HG03354 (cell line): ENCODE measurements around the gene ARRDC1.

Experiments
- ATAC-seq: cut with Tn5 transposase; IDR thresholded peaks from one replicate; pipeline ENCODE4 v1.9.1; 2021; ENCODE audit warnings: mild to moderate bottlenecking; ENCODE audit not compliant: unreplicated experiment, poor library complexity, severe bottlenecking

Gene ARRDC1

DNA sequence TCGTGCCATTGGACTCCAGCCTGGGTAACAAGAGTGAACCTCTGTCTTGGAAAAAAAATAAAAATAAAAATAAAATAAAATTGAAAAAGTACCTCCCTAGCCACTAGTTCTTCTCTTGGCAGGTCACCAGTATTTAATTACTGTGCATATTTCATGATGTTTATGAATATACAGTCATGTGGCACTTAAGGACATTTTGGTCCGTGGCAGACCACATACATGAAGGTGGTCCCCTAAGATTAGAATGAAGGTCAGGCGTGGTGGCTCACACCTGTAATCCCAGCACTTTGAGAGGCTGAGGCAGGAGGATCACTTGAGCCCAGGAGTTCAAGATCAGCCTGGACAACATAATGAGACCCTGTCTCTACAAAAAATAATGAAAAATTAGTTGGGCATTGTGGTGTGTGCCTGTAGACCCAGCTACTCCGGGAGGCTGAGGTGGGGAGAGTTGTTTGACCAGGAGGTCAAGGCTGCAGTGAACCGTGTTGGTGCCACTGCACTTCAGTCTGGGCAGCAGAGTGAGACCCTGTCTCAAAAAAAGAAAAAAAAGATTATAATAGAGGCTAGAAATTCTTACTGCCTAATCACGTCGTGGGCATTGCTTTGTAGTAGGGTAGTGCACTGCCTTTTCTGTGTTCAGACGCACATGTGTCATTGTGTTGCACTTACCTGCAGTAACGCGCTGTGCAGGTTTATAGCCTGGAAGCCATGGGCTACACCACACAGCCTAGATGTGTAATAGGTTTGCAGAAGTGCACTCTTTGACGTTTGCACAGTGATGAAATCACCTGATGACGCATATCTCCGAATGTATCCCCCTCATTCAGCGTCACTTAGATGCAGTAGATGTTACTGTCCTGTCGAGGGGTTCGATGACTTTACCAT, 26.1 kb downstream of the ARRDC1 start:
- no peak for ATAC-seq

DNA sequence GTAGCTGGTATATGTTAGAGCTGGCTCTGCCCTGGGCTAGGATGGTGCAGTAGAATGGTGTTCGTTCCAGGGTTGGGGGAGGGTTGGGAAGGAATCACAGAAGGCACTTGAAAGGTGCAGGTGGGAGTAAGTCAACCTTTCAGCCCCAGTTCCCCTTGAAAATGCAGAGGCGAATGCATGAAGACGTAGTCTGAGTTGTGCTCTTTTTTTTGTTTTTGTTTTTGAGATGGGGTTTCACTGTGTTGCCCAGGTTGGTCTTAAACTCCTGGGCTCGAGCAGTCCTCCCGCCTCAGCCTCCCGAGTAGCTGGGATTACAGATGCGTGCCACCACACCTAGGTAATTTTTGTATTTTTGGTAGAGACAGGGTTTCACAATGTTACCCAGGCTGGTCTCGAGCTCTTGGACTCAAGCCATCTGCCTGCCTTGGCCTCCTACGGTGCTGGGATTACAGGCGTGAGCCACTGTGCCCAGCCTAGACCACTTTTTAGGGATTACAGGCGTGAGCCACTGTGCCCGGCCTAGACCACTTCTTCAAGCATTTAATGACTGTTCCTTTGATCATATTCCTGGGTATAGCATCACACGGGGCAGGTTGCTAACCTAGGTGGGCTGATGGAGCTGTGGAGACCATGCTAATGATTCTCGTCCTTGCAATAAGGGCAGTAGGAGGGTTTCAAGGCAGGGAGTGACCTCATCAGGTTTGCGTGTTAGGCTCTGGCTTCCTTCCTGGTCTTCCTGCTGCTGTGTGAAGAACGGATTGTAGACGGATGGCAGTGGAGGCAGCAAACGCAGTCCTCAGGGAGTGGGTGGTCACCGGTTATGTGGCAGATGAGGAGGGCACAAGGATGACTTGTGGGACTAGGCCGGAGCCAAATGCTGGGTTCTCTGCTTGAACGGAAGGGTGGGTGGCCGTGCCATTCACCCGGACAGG, 27.0 kb downstream of the ARRDC1 start:
- no peak for ATAC-seq

DNA sequence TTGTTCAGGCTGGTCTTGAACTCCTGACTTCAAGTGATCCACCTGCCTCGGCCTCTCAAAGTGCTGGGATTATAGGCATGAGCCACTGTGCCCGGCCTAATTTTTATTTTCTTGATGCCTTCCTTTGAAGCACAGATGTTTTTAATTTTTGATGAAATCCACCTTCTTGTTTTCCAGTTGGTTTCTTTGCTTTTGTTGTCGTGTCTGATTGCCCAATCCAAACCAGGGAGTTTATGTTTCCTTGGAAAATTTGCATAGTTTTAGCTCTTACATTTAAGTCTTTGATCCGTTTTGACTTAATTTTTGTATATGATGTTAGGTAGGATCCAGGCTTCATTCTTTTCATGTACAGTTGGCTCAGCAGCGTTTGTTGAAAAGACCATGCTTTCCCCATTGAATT, 28.5 kb downstream of the ARRDC1 start:
- ATAC-seq: no peak

DNA sequence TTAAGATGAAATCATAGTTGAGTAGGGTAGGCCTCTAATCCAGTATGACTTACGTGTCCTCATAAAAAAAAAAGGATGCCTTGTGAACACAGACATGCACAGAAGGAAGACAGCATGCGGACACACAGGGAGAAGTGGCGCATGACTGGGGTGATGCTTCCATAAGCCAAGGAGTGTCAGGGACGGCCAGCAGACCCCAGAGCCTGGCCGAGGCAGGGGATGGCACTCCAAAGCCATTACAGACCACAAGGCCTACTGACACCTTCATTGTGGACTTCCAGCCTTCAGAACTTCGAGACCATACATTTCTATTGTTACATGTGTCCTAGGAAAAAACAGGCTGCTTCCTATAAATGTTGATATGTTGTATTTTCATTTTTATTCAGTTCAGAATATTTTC, 33.2 kb downstream of the ARRDC1 start:
- no peak for ATAC-seq

DNA sequence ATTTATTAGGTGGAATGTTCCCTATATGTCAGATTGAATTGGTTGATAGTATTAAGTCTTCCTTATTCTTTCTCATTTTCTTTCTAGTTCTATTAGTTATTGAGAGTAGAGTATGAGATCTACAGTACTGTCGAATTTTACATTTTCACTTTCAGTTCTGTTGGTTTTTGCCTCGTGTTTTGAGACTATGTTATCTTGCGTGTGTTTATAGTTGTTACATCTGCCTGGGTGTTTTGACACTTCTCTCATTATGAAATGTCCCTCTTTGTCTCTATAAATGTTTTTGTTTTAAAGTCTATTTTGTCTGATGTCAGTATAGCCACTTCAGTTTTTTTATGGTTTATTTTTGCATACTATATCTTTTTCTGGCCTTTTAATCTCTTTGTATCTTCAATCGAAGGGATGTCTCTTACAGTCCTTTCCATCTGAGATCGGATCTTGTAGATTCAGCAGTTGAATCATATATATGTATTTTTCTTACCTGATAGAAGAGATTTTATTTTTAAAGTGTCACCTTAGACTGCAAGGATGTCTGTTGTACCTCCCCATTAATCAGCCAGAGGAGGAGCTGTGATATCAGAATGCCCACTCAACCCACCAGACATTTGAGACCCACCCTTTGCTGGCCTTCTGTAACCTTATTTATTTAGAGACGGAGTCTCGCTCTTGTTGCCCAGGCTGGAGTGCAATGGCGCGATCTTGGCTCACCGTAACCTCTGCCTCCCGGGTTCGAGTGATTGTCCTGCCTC, 34.0 kb downstream of the ARRDC1 start:
- no peak for ATAC-seq

DNA sequence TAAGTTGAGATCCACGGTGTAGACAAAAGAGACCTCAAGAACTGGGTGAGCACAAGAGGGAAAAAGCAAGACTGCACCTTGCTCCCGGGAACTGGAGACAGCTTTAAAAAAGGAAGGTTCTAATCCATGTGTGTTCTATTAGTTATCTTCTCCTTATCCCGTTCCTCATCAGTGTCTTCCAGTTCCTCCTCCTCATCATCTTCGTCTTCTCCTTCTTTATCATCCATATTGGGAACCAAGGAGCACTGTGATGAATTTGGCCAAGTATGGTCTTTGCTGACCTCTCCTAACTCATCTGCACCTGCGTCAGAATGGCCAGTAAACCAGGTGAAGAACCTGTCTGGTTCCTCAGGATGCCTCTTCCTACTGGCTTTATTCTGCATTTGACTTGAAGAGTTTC, 35.4 kb downstream of the ARRDC1 start:
- ATAC-seq: no peak

DNA sequence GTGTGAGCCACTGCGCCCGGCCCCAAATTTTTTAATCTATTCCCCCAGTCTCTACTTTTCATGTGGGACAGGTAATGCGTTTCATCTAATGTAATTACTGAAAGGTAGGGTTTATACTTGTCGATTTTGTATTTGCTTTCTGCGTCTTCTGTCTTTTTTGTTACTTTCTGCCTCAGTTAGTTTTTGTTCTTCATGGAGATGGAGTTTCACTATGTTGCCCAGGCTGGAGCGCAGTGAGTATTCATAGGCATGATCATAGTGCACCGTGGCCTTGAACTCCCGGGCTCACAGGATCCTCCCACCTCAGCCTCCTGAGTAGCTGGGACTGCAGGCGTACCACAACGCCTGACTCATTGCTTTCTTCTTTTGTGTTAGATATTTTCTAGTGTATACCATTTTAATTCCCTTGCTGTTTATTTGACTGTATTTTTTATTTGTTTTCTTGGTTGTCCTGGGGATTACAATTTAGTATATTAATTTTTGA, 36.7 kb downstream of the ARRDC1 start:
- no peak for ATAC-seq

DNA sequence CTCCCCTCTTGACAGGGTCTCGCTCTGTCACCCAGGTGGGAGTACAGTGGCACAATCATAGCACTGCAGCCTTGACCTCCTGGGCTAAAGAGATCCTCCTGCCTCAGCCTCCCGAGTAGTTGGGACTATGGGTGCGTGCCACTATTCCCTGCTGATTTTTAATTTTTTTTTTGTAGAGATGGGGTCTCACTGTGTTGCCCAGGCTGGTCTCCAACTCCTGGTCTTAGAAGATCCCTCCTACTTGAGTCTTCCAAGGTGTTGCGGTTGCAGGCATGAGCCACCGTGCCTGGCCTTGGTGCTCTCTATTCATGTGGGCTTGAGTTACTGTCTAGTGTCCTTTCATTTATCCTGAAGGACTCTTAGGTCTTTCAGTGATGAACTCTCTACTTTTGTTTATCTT, 37.4 kb downstream of the ARRDC1 start:
- no peak for ATAC-seq

DNA sequence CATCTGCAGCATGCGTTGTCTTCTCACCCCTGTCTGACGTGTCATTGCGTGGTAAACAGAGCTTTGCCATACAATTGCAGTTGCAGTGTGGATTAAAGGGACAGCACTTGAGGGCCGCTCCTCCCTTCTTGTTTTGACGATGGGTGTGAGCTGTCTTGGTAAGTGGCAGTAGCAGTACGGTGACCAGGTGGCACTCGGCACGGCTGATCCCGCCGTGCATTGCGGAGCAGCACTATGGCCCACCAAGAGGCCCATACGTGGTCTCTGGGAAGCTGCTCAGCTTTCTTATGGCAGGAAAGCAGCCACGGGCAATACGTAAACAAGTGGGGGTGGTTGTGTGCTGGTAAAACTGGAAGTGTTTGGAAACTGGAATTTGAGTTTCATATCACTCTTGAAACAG, 38.4 kb downstream of the ARRDC1 start:
- no peak for ATAC-seq

DNA sequence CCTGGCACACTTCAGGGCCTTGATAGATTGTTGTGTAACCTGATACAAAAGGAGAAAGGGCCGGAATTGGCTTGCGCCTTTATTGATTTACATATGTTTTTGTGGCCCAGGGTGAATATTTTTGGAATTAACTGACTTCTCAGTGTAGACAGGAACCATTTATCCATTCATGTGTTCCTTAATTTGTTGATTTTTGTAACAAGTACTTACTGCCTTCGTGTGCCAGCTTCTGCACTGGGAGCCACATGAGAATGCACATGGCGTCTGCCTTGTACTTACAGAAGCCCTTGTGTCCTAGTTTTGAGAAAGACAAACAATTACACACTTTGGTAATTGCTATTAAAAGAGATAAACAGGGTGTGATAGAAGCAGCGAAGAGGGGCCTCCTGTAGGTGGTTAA, 39.7 kb downstream of the ARRDC1 start:
- no peak for ATAC-seq

DNA sequence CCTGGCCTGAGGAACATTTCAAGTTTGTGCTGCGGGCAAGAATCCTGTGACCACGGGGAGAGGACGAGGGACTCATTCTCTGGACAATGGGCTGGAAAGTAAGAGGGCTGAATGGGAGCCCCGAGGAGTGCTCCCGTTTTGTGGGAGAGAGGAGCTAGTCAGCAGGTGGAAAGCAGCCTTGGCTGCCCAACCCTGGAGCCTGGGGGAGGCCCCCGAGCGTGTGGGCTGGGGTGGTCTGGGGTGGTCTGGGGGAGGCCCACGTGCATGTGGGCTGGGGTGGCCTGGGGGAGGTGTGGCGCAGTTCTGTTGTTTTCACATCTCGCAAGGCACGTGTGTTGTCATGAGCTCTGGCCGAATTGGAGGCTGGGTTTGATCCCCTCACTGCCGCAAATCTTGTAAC, 40.9 kb downstream of the ARRDC1 start:
- no peak for ATAC-seq

DNA sequence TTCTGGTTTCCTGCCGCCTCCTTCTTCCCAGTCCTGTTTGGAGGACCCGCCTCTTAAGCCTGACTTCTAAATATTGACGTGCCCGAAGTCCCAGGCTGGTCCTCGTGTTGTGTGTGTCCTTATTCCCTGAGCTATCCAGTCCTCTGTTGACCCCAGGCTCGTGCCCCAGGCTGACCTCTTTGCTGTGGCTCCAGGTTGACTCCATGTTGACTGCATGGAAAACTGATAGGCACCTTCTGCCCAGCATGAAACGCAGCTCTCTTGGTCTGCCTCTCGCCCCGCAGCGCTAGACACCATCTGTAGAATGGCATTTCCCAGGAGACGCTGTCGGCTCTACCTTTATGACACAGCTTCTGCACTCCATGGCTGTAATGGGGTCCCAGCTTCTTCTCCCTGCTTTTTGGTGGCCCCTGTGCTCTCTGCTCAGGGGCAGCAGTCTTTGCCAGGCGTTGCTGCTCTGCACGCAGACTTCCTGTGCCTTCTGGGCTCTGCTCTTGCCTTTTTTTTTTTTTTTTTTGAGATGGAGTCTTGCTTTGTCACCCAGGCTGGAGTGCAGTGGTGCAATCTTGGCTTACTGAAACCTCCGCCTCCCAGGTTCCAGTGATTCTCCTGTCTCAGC, 41.7 kb downstream of the ARRDC1 start:
- ATAC-seq: no peak

DNA sequence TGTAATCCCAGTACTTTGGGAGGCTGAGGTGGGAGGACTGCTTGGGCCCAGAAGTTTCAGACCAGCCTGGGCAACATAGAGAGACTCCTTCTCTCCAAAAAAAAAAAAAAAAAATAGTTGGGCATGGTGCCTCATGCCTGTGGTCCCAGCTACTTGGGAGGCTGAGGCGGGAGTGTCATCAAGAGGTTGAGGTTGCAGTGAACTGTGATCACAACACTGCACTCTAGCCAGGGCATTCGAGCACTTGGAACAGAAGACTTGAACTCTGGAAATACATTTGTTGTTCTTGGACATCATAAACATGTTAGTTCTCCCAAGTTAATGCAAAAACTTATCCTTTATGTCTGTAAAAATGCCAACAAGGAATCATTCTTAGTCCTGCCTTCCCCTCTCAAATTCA, 42.9 kb downstream of the ARRDC1 start:
- ATAC-seq: no peak

DNA sequence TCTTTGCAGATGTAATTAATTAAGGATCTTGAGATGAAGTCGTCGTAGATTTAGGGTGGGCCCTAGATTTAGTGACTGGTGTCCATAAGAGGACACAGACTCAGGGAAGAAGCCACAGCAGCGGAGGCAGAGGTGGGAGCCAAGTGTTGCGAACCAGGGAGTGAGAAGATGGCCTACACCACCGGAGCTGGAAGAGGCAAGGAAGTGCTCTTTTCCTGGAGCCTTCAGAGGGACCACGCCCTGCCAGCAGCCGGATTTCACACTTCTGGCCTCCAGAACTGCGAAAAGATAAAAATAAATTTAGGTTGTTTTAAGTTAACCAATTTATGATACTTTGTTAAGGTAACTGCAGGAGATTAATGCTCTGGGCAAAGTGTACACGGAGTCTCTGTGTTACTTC, 44.1 kb downstream of the ARRDC1 start:
- no peak for ATAC-seq

DNA sequence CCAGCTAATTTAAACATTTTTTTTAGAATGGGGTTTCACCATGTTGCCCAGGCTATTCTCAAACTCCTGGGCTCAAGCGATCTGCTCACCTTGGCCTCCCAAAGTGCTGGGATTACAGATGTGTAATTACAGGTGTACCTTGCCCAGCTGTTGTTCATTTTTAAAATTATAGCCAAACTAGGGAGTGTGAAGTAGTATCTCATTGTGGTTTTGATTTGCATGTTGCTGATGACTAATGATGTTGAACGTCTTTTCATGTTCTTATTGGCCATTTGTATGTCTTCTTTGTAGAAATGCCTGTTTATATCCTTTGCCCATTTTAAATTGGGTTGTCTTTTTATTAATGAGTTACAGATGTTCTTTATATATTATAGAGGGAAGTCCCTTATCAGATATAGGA, 44.8 kb downstream of the ARRDC1 start:
- no peak for ATAC-seq

DNA sequence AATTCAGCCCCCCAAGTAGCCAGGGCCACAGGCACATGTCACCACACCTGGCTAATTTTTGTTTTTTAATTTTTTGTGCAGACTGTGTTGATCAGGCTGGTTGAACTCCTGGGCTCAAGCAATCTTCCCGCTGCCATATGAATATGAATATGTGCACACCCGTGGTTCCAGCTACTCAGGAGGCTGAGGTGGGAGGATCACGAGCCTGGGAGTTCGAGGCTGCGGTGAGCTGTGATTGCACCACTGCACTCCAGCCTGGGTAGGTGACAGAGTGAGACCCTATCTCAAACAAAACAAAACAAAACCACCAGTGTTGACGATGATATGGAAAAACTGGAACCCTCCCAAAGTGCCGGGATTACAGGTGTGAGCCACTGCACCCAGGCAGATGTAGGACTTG, 45.3 kb downstream of the ARRDC1 start:
- ATAC-seq: no peak

DNA sequence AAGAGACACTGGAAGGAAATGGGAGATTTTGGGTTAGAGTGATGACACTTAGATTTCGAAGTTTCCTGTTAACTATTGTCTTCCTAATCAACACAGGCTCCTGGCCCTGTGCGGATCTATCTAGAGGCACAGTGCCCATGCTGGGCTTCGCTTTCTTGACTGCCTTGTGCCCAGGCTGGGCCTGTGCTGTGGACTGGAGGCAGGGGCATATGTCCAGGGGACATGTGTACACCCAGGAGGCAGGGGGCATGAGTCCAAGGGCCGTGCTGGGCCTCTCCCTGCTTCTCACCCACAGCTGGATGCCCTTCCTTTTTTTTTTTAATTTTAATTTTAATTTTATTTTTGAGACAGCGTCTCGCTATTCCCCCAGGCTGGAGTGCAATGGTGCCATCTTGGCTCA, 50.9 kb downstream of the ARRDC1 start:
- ATAC-seq: no peak

DNA sequence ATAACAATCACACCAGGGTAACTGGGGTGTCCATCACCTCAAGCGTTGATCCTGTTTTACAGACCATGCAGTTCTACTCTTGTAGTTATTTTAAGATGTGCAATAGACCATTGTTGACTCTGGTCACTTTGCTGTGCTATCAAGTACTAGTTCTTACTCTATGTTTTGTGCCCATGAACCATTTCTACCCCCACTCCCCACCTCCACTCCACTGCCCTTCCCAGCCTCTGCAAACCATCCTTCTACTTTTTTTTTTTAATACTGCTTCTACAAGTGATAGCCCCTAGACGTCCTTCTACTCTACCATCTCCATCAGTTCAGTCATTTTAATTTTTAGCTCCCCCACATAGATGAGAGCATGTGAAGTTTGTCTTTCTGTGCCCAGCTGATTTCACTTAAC, 52.1 kb downstream of the ARRDC1 start:
- ATAC-seq: no peak

DNA sequence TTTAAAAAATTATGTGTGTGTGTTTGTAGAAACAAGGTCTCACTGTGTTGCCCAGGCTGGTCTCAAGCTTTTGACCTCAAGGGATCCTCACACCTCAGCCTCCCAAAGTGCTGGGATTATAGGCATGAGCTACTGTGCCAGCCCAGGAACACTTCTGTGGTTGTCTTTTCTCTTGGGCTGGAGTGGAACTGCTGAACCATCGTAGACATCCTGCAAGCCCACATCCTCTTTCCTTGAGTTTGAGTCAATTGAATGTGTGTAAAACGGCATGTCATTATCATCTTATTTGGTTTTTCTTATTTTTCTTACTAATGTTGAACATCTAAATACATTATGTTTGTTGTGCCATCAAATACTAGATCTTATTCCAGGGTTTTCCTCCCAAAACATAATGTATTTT, 53.3 kb downstream of the ARRDC1 start:
- ATAC-seq: no peak

DNA sequence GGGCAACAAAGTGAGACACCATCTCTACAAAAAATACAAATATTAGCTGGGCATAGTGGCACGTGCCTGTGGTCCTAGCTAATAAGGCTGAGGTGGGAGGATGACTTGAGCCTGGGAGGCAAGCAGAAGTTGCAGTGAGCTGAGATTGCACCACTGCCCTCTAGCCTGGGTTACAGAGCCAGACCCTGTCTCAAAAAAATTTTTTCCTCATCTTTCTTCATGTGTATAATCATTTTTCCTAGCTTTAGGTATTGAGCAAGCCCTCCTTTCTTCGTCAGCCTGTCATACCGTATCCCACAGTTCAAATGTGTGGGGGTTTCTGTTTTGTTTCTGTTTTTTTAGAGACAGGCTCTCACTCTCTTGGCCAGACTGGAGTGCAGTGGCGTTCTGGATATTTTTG, 54.7 kb downstream of the ARRDC1 start:
- ATAC-seq: no peak
